Activated CD4-positive, CD25-positive, alpha-beta regulatory T cell treated with anti-CD3 and anti-CD28 coated beads, Interleukin-2, amount 50 U/mL, for 24 hours (primary cell): ENCODE measurements around the gene BAMBI.

Experiments used
- ATAC-seq, 2 donors: fragments of 150-1000 bp; cut with Tn5 transposase; one replicate each; pipeline ENCODE4 v1.10.0; 2021; ENCODE audit warnings: mild to moderate bottlenecking in 1 of 2, moderate library complexity in 1 of 2

The BAMBI gene

GRCh38 chr10:28709001-28709710 lies 31.8 kb downstream of the BAMBI start:
- no peak for ATAC-seq

DNA sequence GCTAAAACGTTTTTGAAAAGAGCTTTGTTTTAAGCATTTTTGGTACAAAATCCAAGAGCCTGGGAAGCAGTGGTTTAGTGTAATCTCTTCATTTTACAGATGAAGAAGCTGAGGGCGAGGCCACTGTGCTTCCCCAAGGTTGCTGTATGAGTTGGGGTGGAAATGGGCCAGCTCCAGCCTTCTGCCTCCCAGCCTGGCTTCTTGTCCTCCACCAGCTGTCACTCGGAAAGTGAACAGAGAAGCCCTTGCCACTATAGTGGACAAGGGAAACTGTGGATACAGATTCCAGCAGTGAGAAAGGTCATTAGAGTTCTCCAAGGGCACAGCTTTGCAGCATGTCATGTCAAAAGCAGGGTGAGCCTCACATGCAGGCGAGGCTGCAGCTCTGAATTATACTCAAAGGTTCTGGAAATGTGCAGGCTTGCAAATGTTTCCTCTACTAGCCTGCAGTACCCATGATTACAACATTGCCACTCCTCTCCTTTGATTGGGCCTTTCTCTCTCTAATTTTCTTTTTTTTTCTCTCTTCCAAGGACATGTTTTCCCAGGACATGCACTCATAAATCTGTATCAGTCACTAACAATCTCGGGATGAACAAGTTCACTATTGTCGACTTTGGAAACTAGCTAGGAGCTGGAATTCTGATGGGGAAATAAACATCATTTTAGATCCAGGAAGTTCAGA lies 33.0 kb downstream of the BAMBI start:
- no peak for ATAC-seq

- no peak for ATAC-seq
These were observed 33.7 kb downstream of the BAMBI start for GRCh38 chr10:28711041-28711440.

DNA sequence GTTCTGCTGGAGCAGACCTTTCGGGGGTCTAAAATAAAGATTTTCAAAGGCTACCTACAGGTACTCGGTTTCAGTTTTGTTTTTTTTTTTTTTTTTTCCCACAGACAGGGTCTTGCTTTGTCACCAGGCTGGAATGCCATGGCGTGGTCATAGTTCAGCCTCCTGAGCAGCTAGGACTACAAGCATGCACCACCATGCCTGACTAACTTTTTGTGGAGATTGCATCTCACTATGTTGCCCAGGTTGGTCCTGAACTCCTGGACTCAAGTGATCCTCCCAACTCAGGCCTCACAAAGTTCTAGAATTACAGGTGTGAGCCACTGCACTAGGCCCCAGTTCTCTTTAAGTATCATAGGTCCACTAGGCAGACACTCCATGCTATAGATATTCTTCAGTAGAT lies 34.5 kb downstream of the BAMBI start:
- ATAC-seq, result no peak

DNA sequence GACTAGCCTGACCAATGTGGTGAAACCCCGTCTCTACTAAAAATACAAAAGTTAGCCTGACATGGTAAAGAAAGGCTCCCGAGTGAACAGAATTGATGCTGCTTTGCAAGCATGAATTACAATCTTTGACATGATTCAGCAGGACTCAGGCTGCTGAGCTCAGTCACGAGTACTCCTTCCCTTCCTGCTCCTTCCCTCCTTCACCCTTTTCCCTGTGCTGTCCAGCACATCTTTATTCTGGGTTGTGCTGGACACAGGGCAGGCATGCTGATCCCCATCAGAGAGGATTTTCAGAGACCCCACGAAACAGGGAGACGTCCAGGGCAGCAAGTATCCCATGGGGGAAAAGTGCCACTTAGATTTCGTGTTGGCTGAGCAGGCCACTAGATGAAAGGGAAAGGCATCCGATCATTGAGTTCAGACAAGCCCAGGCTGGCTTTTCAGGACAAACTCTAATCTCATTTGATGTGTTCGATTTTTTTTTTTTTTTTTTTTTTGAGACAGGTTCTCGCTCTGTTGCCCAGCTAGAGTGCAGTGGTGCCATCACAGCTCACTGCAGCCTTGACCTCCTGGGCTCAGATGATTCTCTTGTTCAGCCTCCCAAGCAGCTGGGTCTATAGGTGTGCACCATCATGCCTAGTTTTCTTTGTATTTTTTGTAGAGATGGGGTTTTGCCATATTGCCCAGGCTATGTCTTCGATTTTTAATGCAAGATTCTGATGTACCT lies 36.5 kb downstream of the BAMBI start:
- ATAC-seq, result no peak

DNA sequence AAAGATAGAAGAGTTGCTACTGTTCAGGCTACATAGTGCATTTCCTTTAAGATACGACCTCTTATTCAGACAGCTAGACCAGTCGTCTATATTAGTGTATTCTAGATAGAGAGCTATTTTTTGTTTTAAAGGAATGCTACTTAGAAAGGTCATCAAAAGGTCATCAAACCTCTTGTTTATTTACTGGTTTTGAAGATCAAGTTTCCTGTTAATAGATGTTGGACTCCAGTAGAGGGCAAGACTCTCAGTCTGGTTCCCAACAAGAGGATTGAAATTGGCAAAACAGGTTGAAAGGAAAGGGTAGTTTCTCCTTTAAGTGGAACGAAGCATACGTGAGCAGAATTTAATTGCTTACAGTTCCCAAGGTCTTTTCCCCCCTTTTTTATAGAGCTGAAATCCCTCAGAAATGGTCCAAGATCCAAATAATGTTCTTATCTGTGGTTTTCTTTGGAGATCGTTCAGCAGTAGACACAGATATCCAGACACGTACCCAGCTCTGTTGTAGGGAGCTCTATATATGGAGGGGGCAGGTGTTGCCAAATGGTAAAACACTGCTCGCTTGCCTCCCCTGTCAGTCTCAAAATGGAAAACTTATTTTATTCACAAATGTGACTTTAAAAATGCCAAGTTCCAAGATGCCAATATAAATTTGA lies 37.2 kb downstream of the BAMBI start:
- no peak for ATAC-seq

GRCh38 chr10:28715246-28715645 lies 37.9 kb downstream of the BAMBI start:
- no peak for ATAC-seq

DNA sequence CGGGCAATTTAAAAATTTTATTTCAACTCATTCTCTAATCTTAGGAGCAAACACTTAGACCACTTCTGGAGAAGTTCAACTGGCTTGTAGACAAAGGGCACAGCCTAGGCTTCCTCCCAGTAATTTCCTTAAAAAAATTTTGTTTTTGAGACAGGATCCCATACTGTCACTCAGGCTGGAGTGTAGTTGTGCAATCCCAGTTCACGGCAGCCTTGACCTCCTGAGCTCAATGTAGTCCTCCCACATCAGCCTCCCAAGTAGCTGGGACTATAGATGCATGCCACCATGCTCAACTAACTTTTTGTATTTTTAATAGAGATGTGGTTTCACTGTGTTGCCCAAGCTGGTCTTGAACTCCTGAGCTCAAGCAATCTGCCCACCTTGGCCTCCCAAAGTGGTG lies 38.4 kb downstream of the BAMBI start:
- no peak for ATAC-seq

GRCh38 chr10:28716748-28717147 lies 39.4 kb downstream of the BAMBI start:
- no peak for ATAC-seq

GRCh38 chr10:28717656-28718201 lies 40.4 kb downstream of the BAMBI start:
- ATAC-seq, result no peak

DNA sequence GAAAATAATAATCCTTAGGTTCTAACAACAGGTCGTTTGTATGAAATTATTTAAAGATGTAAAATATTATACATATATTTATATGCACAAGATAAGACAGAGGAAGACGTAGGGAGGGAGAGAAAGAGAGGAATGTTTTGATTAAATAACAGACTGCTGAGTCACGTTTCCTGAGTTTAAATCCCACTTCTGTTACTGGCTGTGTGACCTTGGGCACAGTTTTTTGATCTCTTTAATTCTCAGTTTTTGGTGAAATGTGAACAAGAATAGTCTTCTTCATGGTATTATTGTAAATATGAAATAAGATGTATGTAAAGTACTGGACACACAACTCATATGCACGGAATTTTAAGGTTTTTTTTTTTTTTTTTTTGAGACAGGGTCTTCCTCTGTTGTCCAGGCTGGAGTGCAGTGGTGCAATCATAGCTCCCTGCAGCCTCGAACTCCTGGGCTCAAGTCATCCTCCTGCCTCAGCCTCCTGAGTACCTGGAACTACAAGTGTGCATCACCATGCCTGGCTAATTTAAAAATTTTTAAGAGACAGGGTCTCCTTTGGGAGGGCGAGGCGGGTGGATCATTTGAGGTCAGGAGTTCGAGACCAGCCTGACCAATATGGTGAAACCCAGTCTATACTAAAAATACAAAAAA lies 42.6 kb downstream of the BAMBI start:
- no peak for ATAC-seq

GRCh38 chr10:28721318-28721951 lies 44.1 kb downstream of the BAMBI start:
- no peak for ATAC-seq

- no peak for ATAC-seq
These were observed 44.9 kb downstream of the BAMBI start for GRCh38 chr10:28722065-28722803.

DNA sequence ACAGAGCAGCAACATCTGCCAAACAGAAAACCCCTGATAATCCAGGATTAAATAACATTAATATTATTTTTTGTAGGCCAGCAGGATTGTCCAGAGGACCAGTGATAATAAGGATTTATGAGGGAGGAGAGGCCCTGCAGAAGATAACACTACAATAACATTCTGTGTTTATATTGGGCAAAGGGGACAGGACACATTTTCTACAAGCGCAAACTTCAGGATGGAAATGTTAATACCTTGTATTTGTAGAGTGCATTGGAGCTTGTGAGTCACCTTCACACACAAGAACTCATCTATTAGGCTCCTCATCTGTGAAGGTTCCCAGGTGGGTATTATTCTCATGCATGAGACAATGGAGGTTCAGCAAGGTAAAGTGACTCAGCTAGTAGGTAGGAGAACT lies 51.0 kb downstream of the BAMBI start:
- no peak for ATAC-seq

GRCh38 chr10:28730031-28730778 lies 52.9 kb downstream of the BAMBI start:
- no peak for ATAC-seq

DNA sequence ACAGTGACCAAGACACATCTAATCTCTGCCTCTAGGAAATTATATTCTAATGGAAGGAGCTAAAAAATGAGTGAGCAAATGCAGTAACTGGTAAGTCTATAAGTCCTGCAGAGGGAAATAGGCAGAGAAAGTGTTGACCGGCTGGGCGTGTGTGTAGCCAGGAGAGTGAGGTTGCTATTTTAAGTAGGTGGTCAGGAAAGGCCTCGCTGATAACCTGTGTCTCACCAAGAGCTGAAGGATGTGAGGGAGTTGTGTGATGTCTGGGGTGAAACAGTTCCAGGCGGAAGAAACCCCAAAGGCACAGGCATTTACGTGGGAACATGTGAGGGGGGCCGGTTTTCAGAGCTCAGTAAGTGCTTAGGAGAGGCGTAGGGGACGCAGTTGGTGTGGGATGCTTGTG lies 54.8 kb downstream of the BAMBI start:
- no peak for ATAC-seq
